Measurements from ENCODE around the gene EFHD2. TPM values are rescaled to one million over a fixed set of nuclear protein-coding genes. Genes with fewer than 3 reads are reported as not detected.

The EFHD2 gene
- total RNA-seq, 1 experiment from 2014 or later: 58.5 TPM

DNA sequence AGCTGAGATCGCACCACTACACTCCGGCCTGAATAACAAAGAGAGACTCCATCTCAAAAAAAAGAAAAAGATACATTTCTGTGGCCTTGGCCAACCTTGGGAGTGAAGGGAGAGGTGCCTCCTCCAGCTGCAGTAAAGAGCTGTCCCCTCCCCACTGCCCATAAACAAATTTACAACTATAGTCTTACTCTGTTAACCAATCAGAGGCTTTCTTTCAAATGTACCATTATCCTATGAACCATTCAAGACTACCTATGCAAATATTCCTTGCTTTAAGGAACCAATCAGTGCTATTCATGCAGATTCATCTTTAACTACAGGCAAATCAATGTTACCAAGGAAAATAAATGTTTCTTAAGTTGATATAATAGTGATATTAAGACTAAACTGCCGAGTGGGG is 67.2 kb downstream of the EFHD2 start:
- no peak for DNase-seq (ENCODE audit: low spot score)

DNA sequence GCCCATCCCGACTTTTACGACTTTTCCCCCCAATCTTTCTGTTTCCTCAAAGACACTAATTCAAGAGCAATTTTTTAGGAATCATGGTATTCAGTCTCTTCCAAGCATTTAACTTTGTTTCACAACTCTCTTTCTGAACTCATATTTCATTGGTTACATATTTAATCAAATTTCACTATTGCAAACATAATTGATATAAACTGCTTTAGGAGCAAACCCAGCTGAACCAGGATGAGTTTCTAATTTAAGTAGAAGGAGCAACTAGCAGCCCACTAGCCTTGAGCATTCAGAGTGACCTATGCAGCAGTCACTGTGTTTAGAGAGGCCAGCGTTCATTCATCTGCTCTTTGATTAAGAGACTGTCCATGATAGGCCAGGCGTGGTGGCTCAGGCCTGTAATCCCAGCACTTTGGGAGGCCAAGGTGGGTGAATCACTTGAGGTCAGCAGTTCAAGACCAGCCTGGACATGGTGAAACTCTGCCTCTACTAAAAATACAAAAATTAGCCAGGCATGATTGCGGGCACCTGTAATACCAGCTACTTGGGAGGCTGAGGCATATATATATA is 68.0 kb downstream of the EFHD2 start:
- no peak for DNase-seq (ENCODE audit: low spot score)

Other genes starting within 250 kb of the EFHD2 start
- 4.6 and 6.0 TPM in 2 replicates for gene FHAD1, start 162.7 kb upstream of the EFHD2 start, total RNA-seq (2014; rRNA removed; shearing (Covaris generic))
- gene CTRC, start 28.6 kb downstream of the EFHD2 start, total RNA-seq (2014; rRNA removed; shearing (Covaris generic)): not detected in 2 replicates
- gene CELA2A, start 46.8 kb downstream of the EFHD2 start, total RNA-seq (2014; rRNA removed; shearing (Covaris generic)): not detected in 2 replicates
- not detected in 2 replicates for gene CELA2B, start 66.2 kb downstream of the EFHD2 start, total RNA-seq (2014; rRNA removed; shearing (Covaris generic))
- 8.0 and 8.6 TPM in 2 replicates for gene CASP9, start 114.3 kb downstream of the EFHD2 start, total RNA-seq (2014; rRNA removed; shearing (Covaris generic))
- 8.7 and 14.5 TPM in 2 replicates for gene DNAJC16, start 117.0 kb downstream of the EFHD2 start, total RNA-seq (2014; rRNA removed; shearing (Covaris generic))
- not detected in 2 replicates for gene AGMAT, start 175.2 kb downstream of the EFHD2 start, total RNA-seq (2014; rRNA removed; shearing (Covaris generic))
- gene DDI2, start 207.6 kb downstream of the EFHD2 start, total RNA-seq (2014; rRNA removed; shearing (Covaris generic)): 6.2 and 7.6 TPM in 2 replicates

Data from A172 (cell line).